Activated naive CD8-positive, alpha-beta T cell treated with anti-CD3 and anti-CD28 coated beads for 36 hours (primary cell): ENCODE data around the gene CPXM1. TPM values are rescaled to one million over a fixed set of nuclear protein-coding genes. Genes with fewer than 3 reads are reported as not detected.
"Not testable (repeated sequence)": the region's sequence is repeated elsewhere in the genome, so short reads cannot be mapped to it uniquely, and the experiment has no call there.

ENCODE experiments used
- DNase-seq: peaks from one replicate; pipeline ENCODE4 v3.0.0; 2021
- H3K27ac Mint-ChIP-seq: one replicate; pipeline ENCODE4 v1.8.0; 2022; ENCODE audit warnings: mild to moderate bottlenecking, moderate library complexity, mixed read lengths
- H3K27me3 Mint-ChIP-seq: one replicate; pipeline ENCODE4 v1.8.0; 2022; ENCODE audit warnings: mild to moderate bottlenecking, mixed read lengths
- H3K36me3 Mint-ChIP-seq: one replicate; pipeline ENCODE4 v1.8.0; 2021; ENCODE audit warnings: mild to moderate bottlenecking, mixed read lengths
- H3K4me1 Mint-ChIP-seq: one replicate; pipeline ENCODE4 v1.8.0; 2021; ENCODE audit warnings: mixed read lengths
- H3K4me3 Mint-ChIP-seq: one replicate; pipeline ENCODE4 v1.8.0; 2022; ENCODE audit warnings: mild to moderate bottlenecking, moderate library complexity, mixed read lengths
- H3K9me3 Mint-ChIP-seq: one replicate; pipeline ENCODE4 v1.8.0; 2022; ENCODE audit warnings: mixed read lengths
- total RNA-seq, 2 experiments: library from RNA; stranded (reverse); gene quantifications; one replicate each; pipeline ENCODE4 v1.2.3, GENCODE V29; 2021

Gene CPXM1
- total RNA-seq, 2 experiments from 2014 or later: 4.2 to 4.3 TPM

GRCh38 chr20:2770091-2770490 lies 30.3 kb downstream of the CPXM1 start:
- H3K4me1 Mint-ChIP-seq, H3K27me3 Mint-ChIP-seq, H3K9me3 Mint-ChIP-seq, H3K27ac Mint-ChIP-seq, H3K4me3 Mint-ChIP-seq, H3K36me3 Mint-ChIP-seq, DNase-seq: not testable (repeated sequence)

GRCh38 chr20:2768632-2769015 lies 31.8 kb downstream of the CPXM1 start:
- no peaks in the 10 kb centered on the region for H3K36me3 Mint-ChIP-seq
- no peaks in the 10 kb centered on the region for H3K9me3 Mint-ChIP-seq
- H3K4me3 Mint-ChIP-seq: no peak overlapping the region
- no peak for DNase-seq
- peaks cover 3% of the 10 kb centered on the region for H3K4me1 Mint-ChIP-seq
- no peak overlapping the region for H3K27ac Mint-ChIP-seq
- H3K27me3 Mint-ChIP-seq: peaks cover 7% of the 10 kb centered on the region

GRCh38 chr20:2767768-2768631 lies 32.4 kb downstream of the CPXM1 start:
- no peaks in the 10 kb centered on the region for H3K36me3 Mint-ChIP-seq
- H3K27ac Mint-ChIP-seq: no peak overlapping the region
- H3K27me3 Mint-ChIP-seq: peaks cover 7% of the 10 kb centered on the region
- DNase-seq: no peak
- peaks cover 3% of the 10 kb centered on the region for H3K4me1 Mint-ChIP-seq
- H3K9me3 Mint-ChIP-seq: no peaks in the 10 kb centered on the region
- no peak overlapping the region for H3K4me3 Mint-ChIP-seq

- Mint-ChIP-seq H3K27ac (no peak overlapping the region), H3K9me3 (no peaks in the 10 kb centered on the region), H3K4me3 (no peak overlapping the region), H3K36me3 (no peaks in the 10 kb centered on the region), H3K4me1 (no peaks in the 10 kb centered on the region), H3K27me3 (no peaks in the 10 kb centered on the region)
- DNase-seq: no peak
Measured at GRCh38 chr20:2763186-2763585, 37.2 kb downstream of the CPXM1 start.

GRCh38 chr20:2762578-2763131 lies 37.8 kb downstream of the CPXM1 start:
- H3K4me3 Mint-ChIP-seq: no peak overlapping the region
- H3K9me3 Mint-ChIP-seq: no peaks in the 10 kb centered on the region
- H3K27me3 Mint-ChIP-seq: no peaks in the 10 kb centered on the region
- no peak for DNase-seq
- no peaks in the 10 kb centered on the region for H3K36me3 Mint-ChIP-seq
- no peak overlapping the region for H3K27ac Mint-ChIP-seq
- H3K4me1 Mint-ChIP-seq: no peaks in the 10 kb centered on the region

- Mint-ChIP-seq H3K27ac (no peak overlapping the region), H3K4me3 (no peak overlapping the region), H3K9me3 (no peaks in the 10 kb centered on the region), H3K27me3 (peaks cover 2% of the 10 kb centered on the region), H3K36me3 (no peaks in the 10 kb centered on the region), H3K4me1 (no peaks in the 10 kb centered on the region)
- DNase-seq: no peak
Measured at GRCh38 chr20:2761885-2762284, 38.5 kb downstream of the CPXM1 start.

GRCh38 chr20:2760952-2761305 lies 39.5 kb downstream of the CPXM1 start:
- no peak for DNase-seq
- Mint-ChIP-seq H3K36me3 (no peaks in the 10 kb centered on the region), H3K27ac (no peak overlapping the region), H3K4me3 (no peak overlapping the region), H3K4me1 (no peaks in the 10 kb centered on the region), H3K9me3 (no peaks in the 10 kb centered on the region), H3K27me3 (peaks cover 8% of the 10 kb centered on the region)

- Mint-ChIP-seq H3K4me3 (no peak overlapping the region), H3K4me1 (no peaks in the 10 kb centered on the region), H3K27me3 (peaks cover 8% of the 10 kb centered on the region), H3K27ac (no peak overlapping the region), H3K36me3 (no peaks in the 10 kb centered on the region), H3K9me3 (no peaks in the 10 kb centered on the region)
- no peak for DNase-seq
Measured at GRCh38 chr20:2760297-2760951, 40.0 kb downstream of the CPXM1 start.

- DNase-seq: no peak
- Mint-ChIP-seq H3K27me3 (peaks cover 11% of the 10 kb centered on the region), H3K4me3 (no peak overlapping the region), H3K27ac (no peak overlapping the region), H3K9me3 (no peaks in the 10 kb centered on the region), H3K4me1 (no peaks in the 10 kb centered on the region), H3K36me3 (no peaks in the 10 kb centered on the region)
Measured at GRCh38 chr20:2759603-2760296, 40.7 kb downstream of the CPXM1 start.

- DNase-seq: no peak
- Mint-ChIP-seq H3K9me3 (no peaks in the 10 kb centered on the region), H3K27me3 (peaks cover 13% of the 10 kb centered on the region), H3K27ac (no peak overlapping the region), H3K4me1 (no peaks in the 10 kb centered on the region), H3K4me3 (no peak overlapping the region), H3K36me3 (no peaks in the 10 kb centered on the region)
Measured at GRCh38 chr20:2759143-2759542, 41.3 kb downstream of the CPXM1 start.

- Mint-ChIP-seq H3K27ac (no peak overlapping the region), H3K27me3 (peaks cover 24% of the 10 kb centered on the region), H3K4me3 (no peak overlapping the region), H3K4me1 (peaks cover 6% of the 10 kb centered on the region), H3K9me3 (no peaks in the 10 kb centered on the region), H3K36me3 (no peaks in the 10 kb centered on the region)
- DNase-seq: no peak
Measured at GRCh38 chr20:2757969-2758368, 42.5 kb downstream of the CPXM1 start.

- Mint-ChIP-seq H3K27ac (no peak overlapping the region), H3K4me1 (peaks cover 10% of the 10 kb centered on the region), H3K9me3 (no peaks in the 10 kb centered on the region), H3K4me3 (no peak overlapping the region), H3K27me3 (peaks cover 24% of the 10 kb centered on the region), H3K36me3 (no peaks in the 10 kb centered on the region)
- DNase-seq: no peak
Measured at GRCh38 chr20:2757001-2757400, 43.4 kb downstream of the CPXM1 start.

- Mint-ChIP-seq H3K36me3 (no peaks in the 10 kb centered on the region), H3K4me1 (peaks cover 10% of the 10 kb centered on the region), H3K27me3 (peaks cover 26% of the 10 kb centered on the region), H3K4me3 (no peak overlapping the region), H3K9me3 (no peaks in the 10 kb centered on the region), H3K27ac (no peak overlapping the region)
- DNase-seq: no peak
Measured at GRCh38 chr20:2756056-2756611, 44.3 kb downstream of the CPXM1 start.

GRCh38 chr20:2755451-2756055 lies 44.9 kb downstream of the CPXM1 start:
- no peak overlapping the region for H3K27ac Mint-ChIP-seq
- peaks cover 15% of the 10 kb centered on the region for H3K4me1 Mint-ChIP-seq
- DNase-seq: no peak
- no peak overlapping the region for H3K4me3 Mint-ChIP-seq
- H3K9me3 Mint-ChIP-seq: no peaks in the 10 kb centered on the region
- H3K27me3 Mint-ChIP-seq: peaks cover 31% of the 10 kb centered on the region
- H3K36me3 Mint-ChIP-seq: no peaks in the 10 kb centered on the region

- Mint-ChIP-seq H3K27ac (no peak overlapping the region), H3K4me1 (peaks cover 19% of the 10 kb centered on the region), H3K36me3 (no peaks in the 10 kb centered on the region), H3K4me3 (no peak overlapping the region), H3K9me3 (no peaks in the 10 kb centered on the region), H3K27me3 (peaks cover 40% of the 10 kb centered on the region)
- DNase-seq: no peak
Measured at GRCh38 chr20:2754424-2754823, 46.0 kb downstream of the CPXM1 start.
